Kasumi-1 (cell line): ENCODE results near the gene ABHD13.

Source experiments
- DNase-seq, 2 experiments: peaks; one replicate each; lab custom pipeline; 2025; lab: John Stamatoyannopoulos, UW

ABHD13 gene

GRCh38 chr13:108283110-108283509 is 64.9 kb downstream of the ABHD13 start:
- no peak for DNase-seq
